ENCODE results near the gene CCDC92.
A peak's percentile ranks its signal among the peaks of the same experiment; 100 is the strongest.

Gene CCDC92, protein sequence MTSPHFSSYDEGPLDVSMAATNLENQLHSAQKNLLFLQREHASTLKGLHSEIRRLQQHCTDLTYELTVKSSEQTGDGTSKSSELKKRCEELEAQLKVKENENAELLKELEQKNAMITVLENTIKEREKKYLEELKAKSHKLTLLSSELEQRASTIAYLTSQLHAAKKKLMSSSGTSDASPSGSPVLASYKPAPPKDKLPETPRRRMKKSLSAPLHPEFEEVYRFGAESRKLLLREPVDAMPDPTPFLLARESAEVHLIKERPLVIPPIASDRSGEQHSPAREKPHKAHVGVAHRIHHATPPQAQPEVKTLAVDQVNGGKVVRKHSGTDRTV

DNA sequence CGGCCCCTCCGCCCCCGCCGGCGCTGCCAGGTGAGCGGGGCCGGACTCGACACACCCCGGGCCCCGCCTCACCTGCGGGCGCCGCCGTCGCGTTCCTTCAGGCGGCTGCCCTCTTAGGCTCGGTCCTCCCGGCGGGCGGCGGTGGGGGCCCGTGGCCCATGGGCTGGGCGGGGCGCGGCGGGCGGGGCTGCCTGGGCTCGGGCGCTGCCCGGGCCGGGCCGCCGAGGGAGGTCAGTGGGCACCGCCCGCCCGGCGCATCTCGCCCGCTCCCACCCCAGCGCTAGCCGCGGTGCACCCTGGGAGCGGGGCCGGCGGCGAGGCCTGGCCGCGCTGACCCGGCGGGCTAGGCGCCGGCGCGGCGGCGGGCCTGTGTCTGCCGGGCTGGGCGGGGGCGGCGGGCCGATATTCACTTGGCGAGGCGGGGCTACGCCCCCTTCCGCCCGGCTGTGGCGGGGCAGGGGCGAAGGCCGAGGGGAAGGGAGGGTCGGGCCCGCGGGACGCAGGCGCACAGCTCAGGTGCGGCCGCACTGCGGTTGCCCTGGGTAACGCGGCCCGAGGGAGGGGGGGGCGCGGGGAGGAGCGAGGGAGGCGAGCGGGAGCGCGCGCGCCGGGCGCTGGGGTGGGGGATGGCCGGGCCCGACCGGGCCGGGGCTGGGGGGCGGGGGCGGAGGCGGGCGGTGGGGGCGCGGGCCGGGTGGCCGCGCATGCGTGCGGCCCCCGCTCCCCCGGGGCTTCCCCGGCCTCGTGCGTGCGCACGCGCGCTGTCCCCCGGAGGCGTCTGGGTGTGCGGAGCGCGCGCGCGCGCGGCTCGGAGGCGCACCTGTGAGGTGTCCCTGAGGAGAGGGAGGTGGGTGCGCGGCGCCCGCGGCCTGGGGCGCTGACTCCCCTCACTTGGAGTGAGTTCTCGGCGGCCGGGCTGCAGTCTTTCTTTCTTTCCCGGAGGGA is at the start of gene CCDC92, which contains the start of gene ZNF664:
TSS of gene CCDC92 (minus strand) at position 375 of the 945 bp plus-strand sequence. CDS start 28,526 bp downstream, outside the sequence.
TSS of gene ZNF664 (plus strand) at position 759 of the 945 bp plus-strand sequence. CDS start 38,930 bp downstream, outside the sequence.
- DNase-seq = peak; percentile 92

DNA sequence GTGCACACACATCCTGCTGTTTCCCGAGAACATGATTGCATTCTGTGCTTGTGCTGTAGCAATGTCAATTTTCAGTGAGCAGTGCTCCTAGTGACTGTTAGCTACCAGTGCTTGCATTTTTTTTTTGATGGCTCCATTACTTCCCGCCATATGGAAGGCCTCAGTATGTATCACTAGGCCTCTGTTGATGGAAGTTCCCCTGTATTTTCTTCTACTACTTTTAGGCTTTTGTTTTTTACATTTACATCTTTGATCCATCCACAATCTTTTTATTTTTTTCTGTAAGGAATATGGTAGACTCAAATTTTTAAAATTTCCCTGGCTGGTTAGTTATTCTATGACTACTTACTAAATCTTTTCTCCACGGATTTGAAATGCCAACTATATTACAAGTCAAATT is 49.5 kb upstream of the CCDC92 start:
- no peak for DNase-seq

DNA sequence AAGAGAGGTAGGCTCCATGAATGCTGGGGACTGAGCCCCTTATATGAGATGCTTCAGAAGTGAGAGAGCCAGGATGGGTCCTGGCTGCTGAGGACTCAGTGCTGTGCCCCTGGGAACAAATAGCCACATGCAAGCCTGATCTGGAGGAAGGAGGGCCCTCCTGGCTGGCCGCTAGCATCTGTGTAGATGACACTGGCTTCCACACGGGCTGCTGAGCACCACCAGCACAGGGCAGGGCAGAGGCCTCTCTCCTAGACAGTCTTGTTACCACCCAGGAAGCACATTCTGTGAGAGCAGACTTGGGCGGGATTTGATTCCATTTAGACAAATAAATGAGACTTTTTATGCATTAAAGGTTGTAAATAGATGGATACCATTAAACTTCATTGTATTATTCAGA is 48.4 kb upstream of the CCDC92 start:
- no peak for DNase-seq

DNA sequence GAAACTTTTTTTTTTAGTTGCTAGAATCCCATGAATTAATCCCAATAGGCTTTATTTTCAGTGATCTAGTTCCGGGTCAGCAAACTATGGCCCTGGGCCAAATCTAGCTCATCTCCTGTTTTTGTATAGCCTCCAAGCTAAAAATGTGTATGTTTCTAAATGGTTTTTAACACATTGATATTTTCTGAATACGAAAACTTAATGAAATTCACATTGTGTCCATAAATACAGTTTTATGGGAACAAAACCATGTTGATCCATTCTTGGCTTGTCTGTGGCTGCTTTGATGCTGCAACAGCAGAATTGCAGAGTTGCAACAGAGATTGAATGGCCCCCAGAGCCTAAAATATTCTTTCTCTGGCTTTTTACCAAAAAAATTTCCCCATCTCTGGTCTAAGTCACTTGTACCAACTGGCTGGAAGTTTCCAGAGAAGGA is 47.9 kb upstream of the CCDC92 start:
- DNase-seq = peak; percentile 63

DNA sequence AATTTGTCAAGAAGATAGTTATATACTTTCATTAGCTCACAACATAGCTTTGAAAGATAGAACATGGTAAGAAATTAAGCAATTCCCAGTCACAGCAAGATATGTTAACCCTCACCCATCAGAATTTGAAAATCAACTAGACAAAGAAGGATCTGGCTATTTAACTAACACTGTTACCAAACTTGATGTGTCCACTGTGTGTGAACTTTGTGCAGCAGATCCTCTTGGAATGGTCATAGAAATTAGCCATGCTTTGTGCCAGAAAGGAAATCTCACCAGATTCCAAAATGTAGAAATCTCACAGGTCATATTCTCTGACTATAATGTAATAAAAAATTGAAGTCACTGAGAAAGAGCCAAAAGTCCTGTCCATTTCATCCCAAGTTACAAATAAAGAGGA is 46.5 kb upstream of the CCDC92 start:
- DNase-seq = no peak

DNA sequence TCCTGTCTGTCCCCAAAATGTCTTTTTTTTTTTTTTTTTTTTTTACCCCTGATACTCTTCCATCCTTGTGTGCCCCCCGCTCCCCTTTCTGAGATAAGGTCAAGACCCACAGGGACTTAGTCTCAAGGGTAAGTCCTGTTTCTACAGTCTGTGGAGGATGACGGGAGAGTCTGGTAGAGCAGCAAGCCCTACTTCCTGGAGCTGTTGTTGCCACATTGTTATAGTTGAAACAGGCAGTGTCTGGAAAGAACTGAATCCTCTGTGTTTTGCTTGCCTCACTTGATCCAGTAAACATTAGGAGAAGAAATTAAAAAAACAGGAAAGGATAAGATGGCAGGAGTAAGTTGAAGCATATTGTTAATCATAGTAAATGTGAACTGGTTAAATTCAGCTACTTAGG is 45.9 kb upstream of the CCDC92 start:
- no peak for DNase-seq

DNA sequence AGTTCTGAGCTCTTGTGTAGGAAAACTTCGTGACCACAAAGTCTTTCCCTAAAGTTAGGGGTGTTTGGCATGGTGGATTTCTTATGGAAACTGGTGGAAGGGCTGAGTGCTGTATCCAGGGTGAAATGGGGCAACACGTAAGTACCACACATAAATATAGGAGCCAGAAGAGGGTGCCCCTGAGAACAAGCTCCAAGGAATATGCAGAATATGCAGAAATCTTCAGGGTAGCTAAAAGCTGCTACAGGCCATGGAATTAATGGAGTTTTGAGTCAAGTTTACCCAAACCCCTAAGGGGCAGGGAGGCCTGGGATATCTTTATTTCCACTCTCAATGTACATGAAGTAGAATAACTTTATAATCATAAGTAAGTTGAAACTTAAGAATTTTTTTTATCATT is 44.4 kb upstream of the CCDC92 start:
- no peak for DNase-seq

DNA sequence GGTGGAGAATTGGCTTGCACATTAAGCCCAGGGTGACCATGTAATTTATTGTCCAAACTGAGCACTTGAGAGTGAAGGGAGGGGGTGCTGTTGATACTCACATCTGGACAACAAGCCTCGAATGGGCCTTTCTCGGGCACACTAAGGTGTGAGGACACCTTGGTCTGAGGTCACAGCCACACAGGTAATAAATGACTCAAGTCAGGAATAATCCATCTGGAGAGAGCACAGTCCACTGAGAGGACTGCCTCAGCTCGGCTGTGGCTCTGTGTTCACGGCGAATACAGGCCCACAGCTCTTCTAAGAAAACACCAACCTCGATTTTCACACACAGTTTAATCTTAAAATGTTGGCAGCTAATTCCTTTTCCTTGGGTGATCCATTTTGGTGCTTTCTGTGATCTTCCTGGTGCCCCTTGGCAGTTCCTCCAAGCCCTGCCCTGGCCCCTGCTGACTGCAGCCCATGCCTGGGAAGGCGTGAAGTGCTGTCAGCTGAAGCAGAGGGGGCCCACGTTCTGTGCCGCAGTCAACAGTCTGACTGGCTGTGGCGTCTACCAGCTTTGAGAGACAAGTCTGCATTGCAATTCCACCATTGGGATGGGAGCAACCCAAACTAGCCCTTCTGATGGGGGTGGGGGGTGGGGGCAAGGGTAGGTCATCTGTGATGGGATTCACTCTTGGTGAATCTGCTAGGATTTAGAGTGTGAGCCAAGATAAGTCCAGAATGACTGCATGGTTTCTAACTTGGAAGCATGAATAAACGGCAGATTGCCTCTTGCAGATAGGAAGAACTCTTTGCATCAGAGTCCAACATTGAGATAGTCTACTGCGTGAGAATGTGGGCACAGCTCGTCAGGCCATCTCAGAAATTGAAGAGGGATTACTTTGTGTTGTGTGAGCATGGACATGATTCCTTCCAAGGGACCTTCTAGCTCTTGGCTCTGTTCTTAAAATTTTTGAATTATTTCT is 43.1 kb upstream of the CCDC92 start:
- DNase-seq = no peak

DNA sequence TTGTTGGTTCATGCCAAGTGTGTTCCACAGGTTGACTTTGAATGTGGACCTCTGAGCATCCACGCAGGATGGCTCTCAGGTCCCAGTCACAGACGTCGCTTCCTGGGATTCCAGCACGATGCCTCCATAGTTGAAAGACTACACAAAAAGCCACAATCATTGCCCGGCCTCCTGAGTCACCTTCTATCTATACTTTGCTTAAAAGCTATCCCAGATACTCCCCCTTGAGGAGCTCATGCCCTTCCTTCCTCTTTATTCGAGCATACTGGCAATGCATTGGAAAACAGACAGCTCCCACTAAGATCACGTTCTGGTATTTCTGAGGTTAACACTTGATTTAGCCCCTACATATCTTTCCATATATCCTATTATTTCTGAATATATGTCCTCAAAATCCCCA is 40.4 kb upstream of the CCDC92 start:
- DNase-seq = no peak

DNA sequence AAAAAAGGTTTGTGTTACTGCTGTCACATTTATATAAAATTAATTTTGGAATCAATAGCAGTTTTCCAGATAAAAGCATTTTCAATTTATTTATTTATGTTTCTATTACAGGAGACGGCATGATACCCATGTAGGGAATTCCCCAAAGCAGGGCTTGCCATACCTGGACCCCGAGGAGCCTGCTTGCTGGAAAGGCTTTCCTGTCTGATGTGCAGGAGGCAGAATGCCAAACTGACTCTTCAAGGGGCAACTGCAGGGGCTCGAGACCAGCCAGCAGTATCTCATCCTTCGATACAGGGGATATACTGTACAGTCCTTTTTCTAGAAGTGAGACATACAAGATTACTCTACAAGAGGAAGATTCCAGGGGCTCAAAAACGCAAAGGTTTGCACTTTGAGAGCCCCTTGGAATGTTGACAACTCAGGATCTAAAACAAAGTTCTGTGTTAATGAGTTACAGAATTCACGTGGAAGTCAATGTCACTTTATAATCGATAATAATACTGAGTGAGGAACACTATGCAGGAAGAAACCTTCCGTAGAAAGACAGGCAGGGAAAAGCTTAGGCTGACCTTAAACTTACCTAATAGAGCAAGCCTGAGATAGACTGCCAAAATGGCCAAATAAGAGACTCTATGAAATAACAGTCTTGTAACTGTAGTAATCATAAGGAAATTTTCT is 38.9 kb upstream of the CCDC92 start:
- DNase-seq = no peak

DNA sequence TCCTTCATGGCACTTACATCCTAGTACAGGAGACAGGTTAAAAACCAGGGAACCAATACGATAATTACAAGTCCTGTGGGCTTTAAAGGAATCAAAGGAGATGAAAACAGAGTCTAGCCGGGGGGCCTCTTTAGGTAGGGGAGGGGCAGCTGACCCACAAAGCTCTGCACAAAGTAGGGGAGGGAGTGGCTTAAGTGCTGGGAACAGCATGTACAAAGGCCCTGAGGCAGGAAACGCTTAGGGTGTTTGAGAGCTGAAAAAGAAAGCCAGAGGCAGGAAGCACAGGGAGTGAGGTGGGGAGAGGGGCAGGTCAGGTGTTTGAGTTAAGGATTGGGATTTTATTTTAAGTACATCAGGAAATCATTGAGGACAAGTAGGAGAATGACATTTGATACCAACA is 38.1 kb upstream of the CCDC92 start:
- no peak for DNase-seq

DNA sequence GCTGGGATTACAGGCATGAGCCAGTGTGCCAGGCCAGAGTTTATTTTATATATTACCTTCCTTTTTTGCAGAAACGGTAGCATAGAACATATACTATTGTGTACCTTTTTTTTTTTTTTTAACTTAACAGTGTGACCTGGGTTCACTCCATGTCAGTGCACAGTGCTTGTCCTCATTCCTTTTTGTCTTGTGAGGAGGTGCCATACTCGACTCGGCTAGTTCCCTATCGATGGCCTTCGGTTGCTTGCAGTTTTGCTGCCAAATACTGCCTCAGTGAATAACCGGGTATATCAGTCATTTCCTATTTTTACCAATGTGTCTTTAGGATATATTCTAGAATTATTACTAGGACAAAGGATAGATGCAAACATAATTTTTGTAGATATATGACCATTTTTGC is 37.1 kb upstream of the CCDC92 start:
- no peak for DNase-seq

DNA sequence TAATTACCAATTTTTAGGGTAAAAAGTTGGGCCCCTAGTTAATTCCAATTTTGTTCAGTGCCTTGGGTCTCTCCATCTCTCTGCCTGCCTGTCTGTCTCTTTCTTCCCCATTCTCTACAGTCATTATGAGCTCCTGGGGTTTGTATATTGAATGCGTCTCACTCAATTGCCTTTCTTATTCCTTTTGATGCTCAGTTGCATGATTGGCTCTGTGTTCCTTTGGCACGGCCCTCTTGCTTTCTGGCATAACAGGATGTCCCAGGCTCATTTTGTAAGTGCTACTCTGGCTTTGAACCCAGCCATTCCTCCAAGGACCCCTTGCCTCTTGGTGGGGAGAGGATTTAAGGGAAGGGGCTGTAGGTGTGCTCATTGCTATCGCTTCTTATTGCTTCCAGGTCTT is 36.0 kb upstream of the CCDC92 start:
- DNase-seq = no peak

DNA sequence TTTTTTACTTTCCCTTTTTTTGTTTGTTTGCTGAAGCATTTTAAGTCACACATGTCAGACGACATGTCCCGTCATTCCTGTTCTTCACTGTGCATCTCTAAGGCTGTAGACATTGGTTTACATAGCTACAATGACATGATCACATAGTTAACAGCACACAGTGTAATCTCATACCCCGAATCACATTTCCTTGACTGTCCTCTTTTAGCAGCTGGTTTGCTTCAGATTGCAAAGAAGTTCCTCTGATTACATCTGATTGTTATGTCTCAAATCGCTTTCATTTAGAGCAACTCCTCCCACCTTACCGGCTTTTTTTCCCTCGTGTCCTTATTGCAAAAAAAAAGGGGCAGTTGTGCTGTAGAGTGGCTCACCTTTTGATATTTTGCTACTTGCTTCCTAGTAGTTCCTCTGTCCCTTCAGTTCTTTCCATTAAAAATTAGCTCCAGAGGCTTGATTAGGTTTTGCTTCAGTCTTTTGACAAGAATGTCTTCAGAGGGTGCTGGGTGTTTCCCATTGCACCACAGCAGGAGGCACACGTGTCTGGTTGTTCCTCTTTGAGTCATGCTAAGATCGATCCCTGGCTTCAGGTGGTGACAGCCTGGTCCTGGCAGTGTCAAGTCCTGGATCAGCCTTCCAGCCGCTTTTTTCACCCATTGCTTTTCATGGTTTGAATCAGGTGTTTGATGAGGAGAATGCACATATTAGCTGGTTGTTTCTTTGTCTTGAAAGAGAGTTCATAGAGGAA is 35.4 kb upstream of the CCDC92 start:
- peak; percentile 31 for DNase-seq

DNA sequence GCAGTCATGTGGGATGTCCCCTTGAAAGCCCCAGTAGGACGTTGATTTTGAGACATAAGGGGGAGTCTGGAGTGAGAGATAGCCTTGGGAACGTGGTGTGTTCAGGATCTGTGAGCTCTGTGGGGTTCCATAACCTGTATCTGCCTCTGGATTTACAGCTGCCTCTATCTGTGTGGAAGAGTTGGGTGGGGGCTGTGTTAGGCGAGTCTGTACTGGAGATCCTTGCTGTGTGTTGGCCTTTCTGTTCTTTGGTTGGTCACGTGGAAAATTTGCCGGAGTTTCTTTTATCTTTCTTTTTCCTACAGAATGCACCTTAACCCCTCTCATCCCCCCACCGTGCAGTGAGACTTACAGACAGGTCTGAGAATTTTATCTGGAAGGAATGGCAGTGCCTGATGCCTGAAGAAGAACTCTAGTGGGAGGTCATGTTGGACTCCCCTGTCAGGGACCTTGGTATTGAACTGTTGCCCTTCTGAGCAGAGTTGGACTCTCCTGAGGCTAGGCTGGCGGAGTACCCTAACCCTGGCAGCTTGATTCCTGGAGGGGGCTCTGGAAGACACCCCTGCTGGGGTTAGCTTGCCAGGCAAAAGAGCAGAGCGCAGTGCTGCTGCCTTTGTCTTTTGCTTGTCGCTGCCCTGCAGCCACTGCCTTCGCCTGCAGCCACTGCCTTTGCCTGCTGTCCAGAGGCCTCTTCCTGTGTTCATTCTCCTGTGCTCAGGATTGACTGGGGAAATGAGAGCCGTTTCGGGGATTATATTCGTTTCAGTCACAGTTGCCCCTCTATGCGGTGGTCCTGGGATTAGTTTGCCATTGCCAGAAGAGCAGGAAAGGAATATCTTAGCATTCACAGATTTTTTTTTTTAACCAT is 34.4 kb upstream of the CCDC92 start:
- DNase-seq = no peak

DNA sequence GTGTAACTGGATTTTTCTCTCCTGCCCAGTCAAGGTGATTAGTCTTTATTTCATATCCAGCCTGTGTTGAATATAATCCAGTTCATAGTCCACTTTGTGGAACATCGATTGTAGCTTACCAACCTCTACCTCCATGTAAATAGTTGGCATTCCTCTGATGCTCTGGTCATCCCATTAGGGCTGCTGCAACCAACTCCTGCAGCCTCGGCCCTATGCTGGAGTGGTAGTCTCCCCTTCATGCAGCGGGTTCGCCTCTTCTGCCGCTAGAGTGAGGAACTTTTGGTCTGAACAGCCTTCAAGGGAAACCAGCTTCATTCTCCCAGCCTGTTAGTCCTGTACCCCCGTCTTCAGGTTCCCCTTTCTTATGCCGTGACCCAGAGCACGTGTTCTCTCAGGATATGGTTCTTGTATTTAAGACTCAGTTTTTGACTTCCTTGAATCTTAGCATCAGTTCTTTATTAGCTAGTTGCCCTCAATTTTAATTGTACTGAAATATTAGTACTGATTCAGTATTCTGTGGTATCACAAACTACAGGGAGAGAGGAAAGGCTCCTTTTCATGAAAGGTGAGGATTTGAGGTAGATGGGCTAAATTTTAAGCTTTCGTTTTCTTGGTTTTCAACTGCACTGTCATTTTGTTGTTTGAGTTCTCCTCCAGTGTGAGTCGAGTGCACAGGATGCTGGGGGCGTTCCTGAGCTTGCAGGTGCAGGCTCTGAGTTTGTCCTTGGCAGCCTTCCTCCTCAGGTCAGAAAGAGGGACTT is 33.6 kb upstream of the CCDC92 start:
- no peak for DNase-seq

DNA sequence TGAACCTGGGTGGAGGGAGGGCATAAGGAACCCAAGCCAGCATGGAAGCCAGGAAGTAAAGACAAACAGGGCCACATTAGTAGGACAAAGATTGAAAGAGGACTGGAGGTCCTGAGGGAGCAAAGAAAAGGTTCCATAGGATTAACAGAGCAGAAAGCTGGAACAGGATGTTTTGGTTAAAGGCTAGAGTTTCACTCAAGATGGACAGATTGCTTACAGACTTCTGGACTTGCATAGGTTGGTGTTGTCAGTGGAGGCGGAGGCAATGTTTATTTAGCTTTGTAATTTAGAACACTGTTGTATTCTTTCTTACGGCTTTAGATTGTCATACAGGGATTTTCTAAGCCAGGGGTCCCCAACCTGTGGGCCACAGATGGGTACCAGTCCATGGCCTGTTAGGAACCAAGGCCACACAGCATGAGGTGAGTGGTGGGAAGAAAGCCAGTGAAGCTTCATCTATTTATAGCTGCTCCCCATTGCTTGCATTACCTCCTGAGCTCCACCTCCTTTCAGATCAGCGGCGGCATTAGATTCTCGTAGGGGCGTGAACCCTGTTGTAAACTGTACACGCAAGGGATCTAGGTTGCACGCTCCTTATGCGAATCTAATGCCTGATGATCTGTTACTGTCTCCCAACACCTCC is 31.7 kb upstream of the CCDC92 start:
- no peak for DNase-seq

DNA sequence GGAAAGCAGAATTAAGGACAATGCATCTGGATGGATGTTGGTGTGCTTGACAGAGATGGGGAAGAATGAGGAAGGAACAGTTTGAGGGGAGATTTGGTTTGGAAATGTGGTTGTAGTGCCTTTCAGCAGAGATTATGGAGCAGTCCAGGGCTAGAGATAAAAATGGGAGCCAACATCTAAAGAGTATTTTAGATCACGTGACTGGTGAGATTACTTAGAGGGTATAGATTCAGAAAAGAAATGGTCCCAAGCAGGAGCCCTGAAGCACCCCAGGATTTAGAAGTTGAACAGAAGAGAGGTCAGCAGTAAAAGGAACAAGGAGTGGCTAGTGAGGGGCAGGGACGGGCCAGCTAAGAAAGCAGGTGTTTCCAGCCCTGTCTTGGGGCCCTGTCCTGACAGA is 30.0 kb upstream of the CCDC92 start:
- DNase-seq = no peak
